GM19193 (cell line): Measurements from ENCODE around the gene LMBRD1.
A peak's percentile ranks its signal among the peaks of the same experiment; 100 is the strongest.

Experiments used
- POLR2A ChIP-seq: IDR thresholded peaks from 4 replicates; pipeline ENCODE4 v1.6.1; 2011; ENCODE audit not compliant: insufficient read depth, insufficient read length; ENCODE audit errors: extremely low read depth

The LMBRD1 gene

DNA sequence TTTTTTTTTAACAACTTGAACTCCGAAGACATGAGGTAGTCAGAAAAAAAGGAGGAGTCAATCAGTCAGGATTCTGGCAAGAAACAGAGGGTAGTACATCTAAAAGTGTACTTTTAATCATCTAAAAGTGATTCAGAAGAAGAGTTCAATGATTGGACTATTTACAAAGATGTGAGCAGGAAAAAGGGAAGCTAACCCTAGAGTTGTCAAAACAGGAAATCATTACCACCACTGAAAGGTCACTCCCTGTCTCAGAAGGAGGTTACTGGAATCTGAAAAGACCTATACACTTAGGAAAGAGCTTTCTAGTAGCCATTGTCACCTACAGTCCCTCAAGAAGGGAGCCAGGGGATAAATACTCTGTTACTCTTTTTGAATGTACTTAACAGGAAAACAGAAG is 16.7 kb upstream of the LMBRD1 start:
- TF ChIP-seq POLR2A = no peak

DNA sequence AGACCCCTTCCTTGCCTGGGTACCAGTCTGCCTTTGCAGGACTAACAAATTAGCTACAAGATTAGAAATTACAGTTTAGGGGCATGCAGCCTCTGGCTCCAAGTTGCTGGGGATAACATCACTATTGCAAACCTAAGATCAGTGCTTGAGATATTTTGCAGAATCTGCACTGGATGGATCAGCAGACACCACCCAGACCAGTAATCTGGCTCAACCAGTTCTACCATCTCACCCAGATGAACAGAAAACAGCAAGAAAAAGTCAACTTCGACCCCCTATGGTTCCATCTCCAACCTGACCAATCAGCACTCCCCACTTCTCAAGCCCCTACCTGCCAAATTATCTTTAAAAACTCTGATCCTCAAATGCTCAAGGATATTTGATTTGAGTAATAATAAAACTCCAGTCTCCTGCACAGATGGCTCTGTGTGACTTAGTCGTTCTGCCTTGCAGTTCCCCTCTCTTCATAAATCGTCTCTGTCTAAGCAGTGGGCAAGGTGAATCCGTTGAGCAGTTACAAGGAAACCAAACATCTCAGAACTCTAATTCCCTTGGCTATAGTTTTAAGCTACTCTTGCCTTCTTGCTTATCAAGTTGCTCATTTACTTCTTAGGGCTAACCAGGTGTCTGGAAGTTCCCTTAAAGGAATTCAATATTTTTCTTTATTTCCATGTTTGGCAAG is 16.1 kb upstream of the LMBRD1 start:
- no peak for TF ChIP-seq POLR2A

DNA sequence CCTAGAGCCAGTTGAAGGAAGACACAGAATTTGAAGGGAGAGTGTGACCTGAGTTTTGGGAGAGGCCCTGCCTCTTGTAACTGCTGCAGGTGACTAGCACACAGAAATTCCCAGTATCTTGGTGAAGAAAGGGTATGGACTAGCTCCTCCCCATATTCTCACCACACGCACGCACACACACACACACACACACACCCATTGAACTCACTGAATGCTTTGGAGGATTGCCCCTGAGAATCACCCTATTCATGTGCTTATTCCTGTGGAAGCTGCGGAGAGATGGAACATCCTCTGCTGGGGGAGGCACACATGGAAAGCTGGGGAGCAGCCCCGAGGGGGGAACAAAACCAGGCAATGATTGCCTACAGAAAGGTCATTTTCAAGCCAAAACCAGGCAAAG is 6.2 kb upstream of the LMBRD1 start:
- TF ChIP-seq POLR2A = no peak

DNA sequence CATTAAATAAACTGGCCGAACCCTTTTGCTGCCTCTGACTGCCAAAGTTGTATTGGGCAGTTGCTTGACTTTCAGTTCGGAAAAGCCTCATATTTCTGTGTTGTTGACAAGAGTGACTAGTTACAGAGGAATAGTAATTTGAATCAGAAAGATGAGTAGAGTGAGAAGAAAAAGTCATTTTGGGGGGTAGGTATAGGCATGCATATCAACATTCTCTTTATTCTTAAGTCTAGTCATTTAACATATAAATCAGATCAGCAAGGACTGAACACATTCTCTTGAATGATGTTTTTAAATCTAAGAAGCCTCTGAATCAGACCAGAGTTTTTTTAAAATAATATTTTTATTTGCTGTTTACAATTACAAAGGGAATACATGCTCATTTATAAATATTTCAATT is 4.9 kb upstream of the LMBRD1 start:
- TF ChIP-seq POLR2A = no peak

DNA sequence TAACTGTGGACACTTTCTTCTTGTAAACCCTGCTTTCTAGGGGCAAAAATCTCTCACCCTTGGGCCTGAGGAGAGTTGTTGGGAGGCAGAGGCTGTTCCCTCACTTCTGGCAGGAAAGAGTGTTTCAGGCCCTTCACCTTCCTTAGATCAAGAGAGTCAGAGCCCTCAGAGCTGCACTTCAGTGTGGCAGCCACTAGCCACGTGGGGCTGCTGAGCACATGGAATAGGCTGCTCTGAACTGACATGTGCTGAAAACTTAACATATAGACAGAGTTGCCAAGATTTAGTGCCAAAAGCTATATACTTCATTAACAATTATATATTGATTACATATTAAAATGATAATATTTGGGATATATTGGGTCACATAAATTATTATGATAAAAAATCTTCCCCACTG is 4.4 kb upstream of the LMBRD1 start:
- no peak for TF ChIP-seq POLR2A

GRCh38 chr6:69796073-69796641 is 653 bp downstream of the LMBRD1 start:
- TF ChIP-seq POLR2A = peak; percentile 1

DNA sequence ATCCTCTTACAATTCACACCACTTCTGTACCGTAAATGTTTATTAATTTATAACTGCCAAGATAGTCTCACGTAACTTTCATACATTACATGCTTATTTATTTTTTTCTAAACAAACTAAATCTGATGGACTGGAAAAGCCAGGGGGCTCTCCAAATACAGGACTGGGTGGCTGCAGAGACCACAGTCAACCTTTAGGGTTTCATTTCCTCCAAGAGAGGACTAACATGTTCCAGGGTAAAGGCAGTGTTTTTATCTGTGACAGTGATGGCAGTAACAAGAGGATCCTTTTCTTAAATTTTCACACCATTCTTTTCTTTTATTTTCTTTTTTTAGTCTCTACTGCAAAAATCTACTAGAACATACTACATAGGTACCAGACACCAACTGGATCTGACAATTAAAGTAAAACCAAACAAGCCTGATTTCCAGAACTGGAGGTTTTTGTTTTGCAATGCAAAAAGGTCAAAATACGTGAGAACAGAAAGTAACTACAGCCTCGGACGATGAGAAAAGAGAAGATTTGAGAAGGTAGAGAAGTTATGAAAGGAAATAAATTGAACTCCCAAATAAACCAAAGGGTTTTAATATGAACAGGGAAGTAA is 1.2 kb downstream of the LMBRD1 start:
- TF ChIP-seq POLR2A = no peak

GRCh38 chr6:69792292-69792691 is 4.5 kb downstream of the LMBRD1 start:
- TF ChIP-seq POLR2A = no peak

DNA sequence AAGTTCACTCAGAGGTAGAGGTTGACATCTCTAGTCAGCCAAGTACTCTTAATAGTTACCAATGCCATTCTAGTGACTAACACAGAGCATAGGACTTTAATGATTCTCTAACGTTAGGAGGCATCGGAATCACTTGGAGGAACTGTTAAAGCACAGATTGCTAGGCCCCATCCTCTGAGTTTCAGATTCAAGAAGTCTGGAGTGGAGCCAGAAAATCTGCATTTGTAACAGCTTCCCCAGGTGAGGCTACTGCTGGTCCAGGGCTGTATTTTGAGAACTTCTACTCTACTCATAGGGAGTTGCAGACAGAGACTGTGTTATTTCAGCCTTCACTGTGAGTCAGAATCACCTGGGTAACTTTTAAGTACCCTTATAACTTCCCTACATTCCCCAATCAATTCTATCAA is 5.7 kb downstream of the LMBRD1 start:
- TF ChIP-seq POLR2A = no peak

DNA sequence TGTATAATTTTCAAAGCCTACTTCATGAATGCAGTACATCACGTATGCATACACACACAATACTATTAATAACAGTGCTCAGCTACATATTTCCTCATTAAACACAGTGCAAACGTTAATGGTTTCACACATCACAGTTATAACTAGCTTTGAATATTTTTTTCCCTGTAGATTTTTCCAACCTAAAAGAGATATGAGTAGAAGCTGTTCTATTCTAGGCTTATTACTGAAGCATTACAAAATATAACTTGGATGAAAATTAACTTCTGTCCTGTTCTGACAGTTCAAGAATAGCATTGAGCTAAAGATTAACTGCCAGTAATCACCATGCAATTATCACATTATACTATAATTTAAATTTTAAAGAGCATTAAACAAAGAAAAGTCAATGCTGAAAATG is 6.2 kb downstream of the LMBRD1 start:
- no peak for TF ChIP-seq POLR2A

DNA sequence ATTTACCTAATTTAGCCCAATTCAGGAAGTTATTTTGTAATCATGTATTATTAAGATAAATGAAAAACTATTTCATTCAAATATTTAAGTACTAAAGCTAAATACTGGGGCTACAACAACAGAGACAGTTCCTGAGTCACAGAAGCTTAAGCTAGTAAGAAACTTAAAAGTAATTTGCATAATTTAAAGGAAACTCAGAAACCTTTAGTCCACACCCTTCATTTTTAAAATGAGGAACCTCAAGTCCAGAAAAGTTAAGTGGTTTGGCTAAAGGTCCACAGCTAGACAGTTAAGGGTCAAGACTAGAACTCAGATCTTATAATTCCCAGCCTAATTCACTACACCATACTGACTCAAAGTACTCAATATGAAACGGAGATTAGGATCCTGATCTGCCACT is 7.2 kb downstream of the LMBRD1 start:
- no peak for TF ChIP-seq POLR2A

DNA sequence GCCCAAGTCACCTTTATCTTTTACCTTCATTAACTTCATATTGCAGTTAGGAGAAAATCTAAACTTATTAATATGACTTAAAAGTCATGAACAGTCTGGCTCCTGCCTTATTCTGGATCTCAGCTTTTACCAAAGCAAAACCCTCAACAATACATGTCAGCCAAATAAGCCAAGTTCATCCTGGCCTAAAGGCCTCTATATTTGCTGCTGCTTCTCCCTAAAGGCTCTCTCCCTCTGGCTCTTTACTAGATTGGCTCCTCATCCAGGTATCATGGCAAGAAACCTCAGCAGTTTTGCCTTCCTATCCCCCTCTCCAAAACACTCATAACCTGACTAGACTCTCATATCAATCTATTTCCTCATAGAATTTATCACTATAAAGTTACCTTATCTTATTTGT is 11.1 kb downstream of the LMBRD1 start:
- no peak for TF ChIP-seq POLR2A

- TF ChIP-seq POLR2A = no peak
Measured at GRCh38 chr6:69784595-69785377, 12.0 kb downstream of the LMBRD1 start.

DNA sequence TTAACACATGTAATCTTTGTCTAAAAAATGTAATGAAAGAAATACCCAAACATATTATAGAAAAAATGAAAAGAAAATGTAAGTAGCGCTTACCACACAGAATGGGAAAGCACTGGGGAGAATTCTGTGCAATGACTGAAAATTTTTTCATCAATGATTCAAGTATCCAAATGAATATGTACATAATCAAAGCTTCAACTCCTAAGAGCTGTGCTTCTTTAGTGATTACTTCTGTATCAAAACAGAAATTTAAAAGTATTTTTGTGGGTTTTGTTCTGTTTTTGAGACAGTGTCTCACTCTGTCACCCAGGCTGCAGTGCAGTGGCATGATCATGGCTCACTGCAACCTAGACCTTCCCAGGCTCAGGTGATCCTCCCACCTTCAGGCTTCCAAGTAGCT is 13.7 kb downstream of the LMBRD1 start:
- TF ChIP-seq POLR2A = no peak

DNA sequence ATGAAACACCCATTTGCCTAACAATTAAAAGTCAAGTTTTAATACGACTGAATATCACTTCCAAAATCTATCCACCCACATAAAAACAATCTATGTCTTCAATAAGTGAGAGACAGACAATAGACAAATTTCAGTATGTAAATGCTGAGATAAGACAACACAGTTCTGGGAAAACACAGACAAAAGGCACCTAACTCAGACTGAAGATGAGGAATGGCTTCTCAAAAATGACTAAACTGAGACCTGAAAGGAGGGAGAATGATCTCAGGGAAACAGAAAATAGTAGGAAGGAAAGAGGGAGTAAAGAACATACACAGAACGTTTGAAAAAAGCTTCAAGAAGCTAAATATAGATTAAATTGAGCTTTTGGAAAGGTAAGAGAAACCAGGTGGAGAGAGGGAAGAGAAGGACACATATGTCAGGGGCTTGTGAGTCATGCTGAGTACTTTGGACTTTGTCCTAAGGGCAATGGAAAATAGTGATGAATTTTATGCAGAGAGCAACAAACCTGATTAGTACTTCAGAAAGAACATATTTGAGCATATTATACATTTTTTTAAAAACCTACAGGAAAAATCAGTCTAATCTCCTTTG is 16.1 kb downstream of the LMBRD1 start:
- TF ChIP-seq POLR2A = no peak
